Urinary bladder (tissue), 4 donors: ENCODE data around the gene TECPR1. TPM values are rescaled to one million over a fixed set of nuclear protein-coding genes. Genes with fewer than 3 reads are reported as not detected.
"Not testable (repeated sequence)": the region's sequence is repeated elsewhere in the genome, so short reads cannot be mapped to it uniquely, and the experiment has no call there.

Experiments used
- DNase-seq: peaks from one replicate; pipeline ENCODE4 v3.0.0-alpha.2; 2015; ENCODE audit errors: extremely low spot score
- H3K27ac ChIP-seq: one replicate; pipeline ENCODE4 v1.5.1; 2013; ENCODE audit warnings: low read depth, mild to moderate bottlenecking, moderate library complexity
- H3K36me3 ChIP-seq: one replicate; pipeline ENCODE4 v1.6.1; 2013; ENCODE audit warnings: mild to moderate bottlenecking, moderate library complexity; ENCODE audit not compliant: insufficient read depth
- H3K4me1 ChIP-seq: one replicate; pipeline ENCODE4 v1.6.1; 2013; ENCODE audit warnings: mild to moderate bottlenecking, moderate library complexity; ENCODE audit not compliant: insufficient read depth
- H3K4me3 ChIP-seq: one replicate; pipeline ENCODE4 v1.5.1; 2013; ENCODE audit warnings: low read depth, low read length
- WGBS: extraction: QIAGEN DNeasy Blood & Tissue Kit; methylation state at CpG from one replicate; pipeline ENCODE4 v1.1.7; 2013; 5-methylcytosine and 5-hydroxymethylcytosine counted together
- polyA plus RNA-seq: library from polyadenylated mRNA; stranded (reverse); fragments of 200-250 nt; gene quantifications from one replicate; pipeline ENCODE4 v1.2.3, GENCODE V29; 2013
- total RNA-seq: library from RNA; depleted of rRNA; stranded (reverse); fragments of >200 nt; gene quantifications from one replicate; pipeline ENCODE4 v1.2.3, GENCODE V29; 2014
- donor health status: healthy with polysubstance abuse.
- donor health status: healthy.

TECPR1 gene
- total and polyA plus RNA-seq, 2 donors = 9.0 to 14.2 TPM

DNA sequence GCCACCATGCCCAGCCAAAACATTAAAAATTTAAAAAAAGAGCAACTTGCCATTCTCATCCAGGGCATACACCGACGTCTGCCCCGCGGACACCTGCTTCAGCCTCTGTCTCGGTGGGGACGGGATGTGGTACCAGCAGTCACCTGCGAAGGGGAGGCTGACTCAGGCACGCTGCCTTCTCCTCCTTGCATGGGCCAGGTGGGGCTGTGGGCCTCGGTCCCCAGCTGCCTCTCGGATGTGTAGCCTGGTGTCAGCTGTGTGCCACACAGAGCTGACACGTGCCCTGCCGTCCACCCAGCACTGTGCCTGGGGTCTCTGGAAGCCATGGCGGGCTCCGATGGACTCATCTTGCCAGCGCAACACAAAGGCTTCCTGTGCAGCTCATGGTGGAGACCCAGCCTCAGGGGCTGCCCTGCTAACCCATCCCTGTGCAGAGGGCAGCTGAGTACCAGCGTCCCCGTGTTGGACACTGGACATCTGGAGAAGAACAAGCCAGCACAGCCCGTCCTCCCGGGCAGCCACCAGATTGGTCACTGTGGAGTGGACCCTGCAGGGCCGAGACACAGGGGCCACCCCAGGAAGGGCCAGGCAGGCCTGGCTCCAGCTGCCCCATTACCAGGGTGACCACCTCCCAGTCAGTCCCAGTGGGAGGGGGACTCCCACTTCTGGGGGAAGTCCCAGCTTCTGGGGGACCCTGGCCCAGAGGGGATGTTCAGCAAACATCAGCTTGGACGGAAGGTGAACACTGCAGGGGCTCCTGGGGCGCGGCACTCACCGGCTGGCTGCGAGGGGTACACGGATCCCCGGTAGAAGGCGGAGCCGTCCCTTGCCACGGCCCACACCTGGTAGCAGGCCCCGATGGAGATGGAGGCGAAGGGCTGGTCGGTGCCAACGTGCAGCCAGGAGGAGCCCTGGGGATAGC lies 30.2 kb downstream of the TECPR1 start:
- 97% methylated on average over 34 of the region's 34 CpGs for WGBS
- no peak for DNase-seq
- H3K36me3 ChIP-seq = peaks cover 6% of the 10 kb centered on the region
- no peaks in the 10 kb centered on the region for H3K4me1 ChIP-seq
- H3K27ac ChIP-seq = no peak overlapping the region
- H3K4me3 ChIP-seq = no peak overlapping the region

GRCh38 chr7:98219382-98219781 lies 32.6 kb downstream of the TECPR1 start:
- not testable (repeated sequence) for H3K36me3 ChIP-seq, H3K27ac ChIP-seq, H3K4me1 ChIP-seq, H3K4me3 ChIP-seq, DNase-seq
- WGBS = 96% methylated on average over 6 of the region's 6 CpGs

DNA sequence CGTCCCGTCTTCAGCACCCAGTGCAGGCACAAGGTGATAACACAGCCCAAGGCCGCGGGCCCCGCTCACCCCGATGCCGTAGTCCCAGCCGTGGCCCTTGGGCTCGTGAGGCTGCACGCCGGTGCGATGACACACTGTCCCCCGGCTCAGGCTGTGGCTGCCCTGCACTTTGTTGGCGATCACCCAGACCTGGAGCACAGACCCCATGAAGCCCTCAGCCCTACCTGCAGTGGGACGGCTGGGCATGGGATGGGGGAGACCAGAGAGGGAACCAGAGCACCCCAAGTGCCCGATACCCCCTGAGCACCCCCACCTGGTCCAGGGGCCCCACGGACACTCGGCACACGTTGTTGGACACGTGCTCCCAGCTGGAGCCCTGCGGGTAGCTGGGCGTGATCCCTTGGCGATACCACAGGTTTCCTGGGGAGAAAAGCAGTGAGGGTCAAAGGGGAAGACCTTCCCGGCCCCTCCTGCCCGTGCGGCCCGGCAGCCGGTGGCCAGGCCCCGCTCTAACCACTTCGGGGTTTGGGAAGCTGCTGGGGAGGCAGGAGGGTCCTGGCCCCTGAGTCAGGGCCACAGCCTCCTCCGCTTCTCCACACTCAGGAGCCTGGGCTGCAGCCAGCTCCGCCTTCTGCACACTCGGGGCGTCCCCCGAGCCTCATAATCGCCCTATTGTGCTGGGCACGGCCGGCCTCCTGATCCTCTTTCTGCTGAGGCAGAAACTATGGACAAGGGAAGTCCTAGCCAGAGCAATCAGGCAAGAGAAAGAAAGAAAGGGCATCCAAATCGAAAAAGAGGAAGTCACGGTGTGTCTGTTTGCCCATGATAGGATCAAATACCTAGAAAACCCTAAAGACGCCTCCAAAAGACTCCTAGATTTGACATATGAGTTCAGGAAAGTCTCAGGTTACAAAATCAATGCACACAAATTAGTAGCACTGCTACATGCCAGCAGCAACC lies 34.1 kb downstream of the TECPR1 start:
- Histone ChIP-seq H3K36me3 (peaks cover 6% of the 10 kb centered on the region), H3K4me3 (no peak overlapping the region), H3K27ac (no peak overlapping the region), H3K4me1 (no peaks in the 10 kb centered on the region)
- WGBS = 79% methylated on average over 41 of the region's 41 CpGs
- no peak for DNase-seq

DNA sequence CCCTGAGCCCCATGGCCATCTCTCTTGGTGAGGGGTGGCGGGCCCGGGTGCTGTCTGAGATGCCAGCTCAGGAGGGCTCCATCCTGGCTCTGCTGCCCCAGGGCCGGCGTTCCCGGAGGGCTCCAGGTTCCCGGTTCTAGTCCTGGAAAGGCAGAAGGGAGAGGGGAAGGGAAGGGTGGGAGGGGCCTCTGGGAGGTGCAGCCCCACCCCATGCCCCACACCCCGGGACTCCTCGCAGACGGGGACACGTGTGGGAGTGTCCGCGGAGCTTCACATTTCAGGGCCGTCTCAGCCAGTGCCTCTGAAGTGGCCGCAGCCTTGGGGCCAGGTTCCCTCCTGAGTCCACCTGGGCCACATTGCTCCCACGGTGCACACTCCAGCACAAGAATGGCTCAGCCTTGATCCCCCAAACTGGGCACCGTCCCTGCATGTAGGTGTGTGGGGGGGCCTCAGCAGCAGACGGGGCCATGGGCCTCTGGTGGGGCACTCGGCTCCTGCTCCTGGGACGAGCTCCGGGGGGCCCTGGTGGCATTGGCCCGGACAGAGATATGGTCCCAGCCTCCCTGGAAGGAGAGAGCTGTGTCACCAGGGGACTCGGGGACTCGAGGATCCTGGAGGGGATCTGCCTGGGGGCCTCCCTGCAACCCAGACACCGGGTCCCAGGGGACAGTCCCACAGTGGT lies 35.0 kb downstream of the TECPR1 start:
- DNase-seq = no peak
- H3K36me3 ChIP-seq = peaks cover 5% of the 10 kb centered on the region
- no peak overlapping the region for H3K27ac ChIP-seq
- H3K4me3 ChIP-seq = no peak overlapping the region
- WGBS = 87% methylated on average over 24 of the region's 24 CpGs
- H3K4me1 ChIP-seq = no peaks in the 10 kb centered on the region

GRCh38 chr7:98215561-98216495 lies 36.2 kb downstream of the TECPR1 start:
- 88% methylated on average over 32 of the region's 32 CpGs for WGBS

DNA sequence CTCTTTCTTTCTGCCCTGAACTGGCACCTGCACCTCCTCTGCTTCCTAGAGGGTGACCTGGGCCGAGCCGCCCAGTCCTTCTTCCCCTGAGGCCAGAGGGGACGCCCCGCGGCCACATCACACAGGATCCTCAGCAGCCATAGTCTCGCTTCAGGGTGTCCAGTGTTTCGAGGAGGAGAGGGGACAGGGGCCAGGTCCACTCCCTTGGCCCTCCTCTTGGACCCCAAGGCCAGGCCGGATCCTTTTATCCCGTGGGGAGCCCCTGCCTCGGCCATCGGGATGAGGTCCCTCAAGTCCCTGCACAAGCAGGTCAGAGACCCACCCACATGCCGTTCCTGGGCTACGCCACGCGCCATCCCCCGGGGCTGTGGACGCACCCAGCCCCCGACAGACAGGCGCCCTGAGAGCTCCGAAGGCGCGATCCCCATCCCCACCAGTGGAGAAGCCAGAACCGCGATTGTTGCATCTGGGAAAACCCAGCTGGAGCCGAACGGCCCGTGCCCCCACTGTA lies 37.2 kb downstream of the TECPR1 start:
- H3K27ac ChIP-seq = no peak overlapping the region
- H3K36me3 ChIP-seq = no peaks in the 10 kb centered on the region
- no peak for DNase-seq
- no peak overlapping the region for H3K4me3 ChIP-seq
- H3K4me1 ChIP-seq = no peaks in the 10 kb centered on the region
- 94% methylated on average over 27 of the region's 27 CpGs for WGBS

More at GRCh38 chr7:98215561-98216495, 36.2 kb downstream of the TECPR1 start:
- no peak overlapping the region for H3K27ac ChIP-seq
- H3K36me3 ChIP-seq = no peaks in the 10 kb centered on the region
- no peak for DNase-seq
- no peak overlapping the region for H3K4me3 ChIP-seq
- no peaks in the 10 kb centered on the region for H3K4me1 ChIP-seq

- 87% methylated on average over 25 of the region's 25 CpGs for WGBS
- Histone ChIP-seq H3K27ac (no peak overlapping the region), H3K4me1 (no peaks in the 10 kb centered on the region), H3K4me3 (no peak overlapping the region), H3K36me3 (no peaks in the 10 kb centered on the region)
- DNase-seq = no peak
Measured at GRCh38 chr7:98213888-98214810, 37.9 kb downstream of the TECPR1 start.

- WGBS = 86% methylated on average over 8 of the region's 8 CpGs
- H3K4me1 ChIP-seq = no peaks in the 10 kb centered on the region
- no peak overlapping the region for H3K4me3 ChIP-seq
- H3K27ac ChIP-seq = no peak overlapping the region
- H3K36me3 ChIP-seq = no peaks in the 10 kb centered on the region
- DNase-seq = no peak
Measured at GRCh38 chr7:98213296-98213887, 38.6 kb downstream of the TECPR1 start.

DNA sequence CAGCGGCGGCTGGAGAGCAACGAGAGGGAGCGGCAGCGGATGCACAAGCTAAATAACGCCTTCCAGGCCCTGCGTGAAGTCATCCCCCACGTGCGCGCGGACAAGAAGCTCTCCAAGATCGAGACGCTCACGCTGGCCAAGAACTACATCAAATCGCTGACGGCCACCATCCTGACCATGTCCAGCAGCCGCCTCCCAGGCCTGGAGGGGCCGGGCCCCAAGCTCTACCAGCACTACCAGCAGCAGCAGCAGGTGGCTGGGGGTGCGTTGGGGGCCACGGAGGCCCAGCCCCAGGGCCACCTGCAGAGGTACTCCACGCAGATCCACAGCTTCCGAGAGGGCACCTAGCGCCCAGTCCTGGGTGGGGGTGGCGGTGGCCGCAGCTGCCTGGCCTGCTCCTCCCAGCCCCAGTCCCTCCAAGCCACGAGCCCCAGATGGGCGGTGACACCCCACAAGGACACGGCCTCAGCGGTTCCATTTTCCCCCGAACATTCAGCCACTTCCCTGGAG lies 39.4 kb downstream of the TECPR1 start:
- DNase-seq = no peak
- Histone ChIP-seq H3K36me3 (peaks cover under 1% of the 10 kb centered on the region), H3K4me1 (no peaks in the 10 kb centered on the region), H3K4me3 (no peak overlapping the region), H3K27ac (no peak overlapping the region)
- WGBS = 91% methylated on average over 30 of the region's 30 CpGs

DNA sequence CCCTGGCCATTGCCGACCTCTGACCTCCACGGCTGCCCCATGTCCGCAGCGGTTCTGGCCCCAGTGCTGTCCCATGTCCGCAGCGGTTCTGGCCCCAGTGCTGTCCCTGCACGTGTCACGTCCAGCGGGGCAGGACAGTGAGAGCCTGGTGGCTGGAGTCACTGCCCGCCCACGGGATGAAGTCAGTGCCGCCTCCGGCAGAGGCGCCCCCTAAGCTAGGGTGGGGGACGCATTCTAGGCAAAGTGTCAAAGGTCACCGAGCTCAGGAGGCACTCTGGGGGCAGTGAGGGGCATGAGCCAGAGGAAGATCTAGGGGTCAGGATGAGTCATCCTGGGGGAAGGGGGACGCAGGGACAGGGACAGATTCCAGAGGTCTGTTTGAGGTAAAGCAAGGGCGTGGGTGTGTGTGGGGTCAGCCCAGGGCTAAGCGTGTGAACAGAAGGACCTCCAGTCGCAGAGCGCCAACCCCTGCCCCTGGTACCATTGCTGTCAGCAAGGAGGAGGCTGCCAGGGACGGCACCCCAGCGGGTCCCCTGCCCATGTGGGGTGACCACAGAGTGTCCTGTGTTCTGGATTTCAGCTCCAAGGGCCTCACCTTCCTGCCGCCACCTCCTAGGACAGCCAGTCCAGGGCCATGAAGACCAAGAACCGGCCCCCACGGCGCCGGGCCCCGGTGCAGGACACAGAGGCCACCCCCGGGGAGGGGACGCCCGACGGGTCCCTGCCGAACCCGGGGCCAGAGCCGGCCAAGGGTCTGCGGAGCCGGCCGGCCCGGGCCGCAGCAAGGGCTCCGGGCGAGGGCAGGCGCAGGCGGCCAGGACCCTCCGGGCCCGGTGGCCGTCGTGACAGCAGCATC lies 40.1 kb downstream of the TECPR1 start:
- Histone ChIP-seq H3K4me1 (no peaks in the 10 kb centered on the region), H3K36me3 (peaks cover 2% of the 10 kb centered on the region), H3K27ac (no peak overlapping the region), H3K4me3 (peak overlapping the region; percentile 36)
- DNase-seq = no peak
- 84% methylated on average over 49 of the region's 49 CpGs for WGBS
